HG03097 (cell line): Measurements from ENCODE around the gene GSG1.
"Not testable (repeated sequence)": the region's sequence is repeated elsewhere in the genome, so short reads cannot be mapped to it uniquely, and the experiment has no call there.

Source experiments
- ATAC-seq: cut with Tn5 transposase; IDR thresholded peaks from one replicate; pipeline ENCODE4 v1.9.1; 2021; ENCODE audit not compliant: unreplicated experiment, low FRiP score

Gene GSG1

GRCh38 chr12:13093848-13094220, 9.6 kb downstream of the GSG1 start:
- ATAC-seq, result no peak

- ATAC-seq, result no peak
Observed at GRCh38 chr12:13093191-13093847, 10.1 kb downstream of the GSG1 start.

- ATAC-seq, result no peak
Observed at GRCh38 chr12:13091832-13092231, 11.6 kb downstream of the GSG1 start.

- ATAC-seq, result no peak
Observed at GRCh38 chr12:13090054-13090453, 13.4 kb downstream of the GSG1 start.

- no peak for ATAC-seq
Observed at GRCh38 chr12:13088496-13088895, 15.0 kb downstream of the GSG1 start.

GRCh38 chr12:13087766-13088165, 15.7 kb downstream of the GSG1 start:
- no peak for ATAC-seq

GRCh38 chr12:13085968-13086686, 17.3 kb downstream of the GSG1 start:
- no peak for ATAC-seq

- no peak for ATAC-seq
Observed at GRCh38 chr12:13084898-13085640, 18.4 kb downstream of the GSG1 start.

- not testable (repeated sequence) for ATAC-seq
Observed at GRCh38 chr12:13083638-13084037, 19.8 kb downstream of the GSG1 start.

GRCh38 chr12:13082861-13083260, 20.6 kb downstream of the GSG1 start:
- ATAC-seq, result no peak

- ATAC-seq, result no peak
Observed at GRCh38 chr12:13080266-13080665, 23.2 kb downstream of the GSG1 start.

GRCh38 chr12:13079440-13079906, 24.0 kb downstream of the GSG1 start:
- no peak for ATAC-seq

- no peak for ATAC-seq
Observed at GRCh38 chr12:13075786-13076570, 27.5 kb downstream of the GSG1 start.

- ATAC-seq, result no peak
Observed at GRCh38 chr12:13075118-13075480, 28.4 kb downstream of the GSG1 start.

- no peak for ATAC-seq
Observed at GRCh38 chr12:13074396-13075117, 28.9 kb downstream of the GSG1 start.

GRCh38 chr12:13073173-13073572, 30.3 kb downstream of the GSG1 start:
- ATAC-seq, result no peak

- ATAC-seq, result no peak
Observed at GRCh38 chr12:13071305-13072280, 31.9 kb downstream of the GSG1 start.

GRCh38 chr12:13069380-13069779, 34.1 kb downstream of the GSG1 start:
- ATAC-seq, result no peak

- no peak for ATAC-seq
Observed at GRCh38 chr12:13067322-13067721, 36.1 kb downstream of the GSG1 start.
